LNCAP (cell line): Measurements from ENCODE around the gene NDUFS2.

Experiments
- CTCF ChIP-seq: fragments of 450-650 bp; IDR thresholded peaks from 2 replicates; pipeline ENCODE4 v1.5.1; 2017; ENCODE audit warnings: mild to moderate bottlenecking

NDUFS2 gene

GRCh38 chr1:161207173-161207572, 5.0 kb downstream of the NDUFS2 start:
- no peak for TF ChIP-seq CTCF

- TF ChIP-seq CTCF, result peak; percentile 99
Observed at GRCh38 chr1:161209790-161210409, 7.7 kb downstream of the NDUFS2 start.

- no peak for TF ChIP-seq CTCF
Observed at GRCh38 chr1:161214369-161214768, 12.2 kb downstream of the NDUFS2 start.

- no peak for TF ChIP-seq CTCF
Observed at GRCh38 chr1:161215076-161215475, 12.9 kb downstream of the NDUFS2 start, which contains the start of gene FCER1G. Gene FCER1G (plus strand): TSS chr1:161215295. CDS start chr1:161215322, 27 bp downstream.

- no peak for TF ChIP-seq CTCF
Observed at GRCh38 chr1:161216945-161217712, 15.0 kb downstream of the NDUFS2 start.

- no peak for TF ChIP-seq CTCF
Observed at GRCh38 chr1:161217831-161218230, 15.7 kb downstream of the NDUFS2 start.

- no peak for TF ChIP-seq CTCF
Observed at GRCh38 chr1:161218301-161219077, 16.3 kb downstream of the NDUFS2 start.
